C4-2B (cell line): ENCODE results near the gene CCDC34.

ENCODE experiments used
- H3K27ac ChIP-seq: fragments of 450-650 bp; 2 replicates; pipeline ENCODE4 v1.5.1; 2017
- ZFX ChIP-seq: fragments of 450-650 bp; IDR thresholded peaks from 2 replicates; pipeline ENCODE4 v1.6.1; 2017
- TF ChIP-seq, protein P1 (sequence below): fragments of 450-650 bp; conservative IDR thresholded peaks from 2 replicates; pipeline ENCODE4 v1.5.1; 2017; ENCODE audit warnings: mild to moderate bottlenecking

The CCDC34 gene

DNA sequence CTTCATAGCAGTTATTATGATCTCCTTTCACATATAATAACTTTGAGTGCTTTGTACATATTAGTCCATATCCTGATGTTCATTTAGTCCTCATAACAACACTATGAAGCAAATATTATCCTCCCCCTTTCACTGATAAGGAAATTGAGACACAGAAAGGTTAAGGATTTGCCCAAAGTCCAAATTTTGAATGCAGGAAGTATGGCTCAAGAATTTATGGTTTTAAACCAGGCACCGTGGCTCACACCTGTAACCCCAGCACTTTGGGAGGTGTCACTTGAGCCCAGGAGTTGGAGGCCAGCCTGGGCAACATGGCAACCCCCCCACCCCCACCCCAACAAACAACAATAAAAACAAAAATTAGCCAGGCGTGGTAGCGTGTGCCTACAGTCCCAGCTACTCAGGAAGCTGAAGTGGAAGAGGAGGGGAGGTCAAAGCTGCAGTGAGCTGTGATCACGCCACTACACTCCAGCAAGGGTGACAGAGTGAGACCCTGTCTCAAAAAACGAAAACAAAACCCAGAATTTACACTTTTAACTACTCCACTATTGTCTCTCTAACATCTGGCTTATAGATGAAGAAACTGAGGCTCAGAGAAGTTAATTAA, 8.6 kb downstream of the CCDC34 start:
- TF ChIP-seq, protein P1, sequence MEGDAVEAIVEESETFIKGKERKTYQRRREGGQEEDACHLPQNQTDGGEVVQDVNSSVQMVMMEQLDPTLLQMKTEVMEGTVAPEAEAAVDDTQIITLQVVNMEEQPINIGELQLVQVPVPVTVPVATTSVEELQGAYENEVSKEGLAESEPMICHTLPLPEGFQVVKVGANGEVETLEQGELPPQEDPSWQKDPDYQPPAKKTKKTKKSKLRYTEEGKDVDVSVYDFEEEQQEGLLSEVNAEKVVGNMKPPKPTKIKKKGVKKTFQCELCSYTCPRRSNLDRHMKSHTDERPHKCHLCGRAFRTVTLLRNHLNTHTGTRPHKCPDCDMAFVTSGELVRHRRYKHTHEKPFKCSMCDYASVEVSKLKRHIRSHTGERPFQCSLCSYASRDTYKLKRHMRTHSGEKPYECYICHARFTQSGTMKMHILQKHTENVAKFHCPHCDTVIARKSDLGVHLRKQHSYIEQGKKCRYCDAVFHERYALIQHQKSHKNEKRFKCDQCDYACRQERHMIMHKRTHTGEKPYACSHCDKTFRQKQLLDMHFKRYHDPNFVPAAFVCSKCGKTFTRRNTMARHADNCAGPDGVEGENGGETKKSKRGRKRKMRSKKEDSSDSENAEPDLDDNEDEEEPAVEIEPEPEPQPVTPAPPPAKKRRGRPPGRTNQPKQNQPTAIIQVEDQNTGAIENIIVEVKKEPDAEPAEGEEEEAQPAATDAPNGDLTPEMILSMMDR, result no peak
- no peak for TF ChIP-seq ZFX
- H3K27ac ChIP-seq, result no peak overlapping the region

DNA sequence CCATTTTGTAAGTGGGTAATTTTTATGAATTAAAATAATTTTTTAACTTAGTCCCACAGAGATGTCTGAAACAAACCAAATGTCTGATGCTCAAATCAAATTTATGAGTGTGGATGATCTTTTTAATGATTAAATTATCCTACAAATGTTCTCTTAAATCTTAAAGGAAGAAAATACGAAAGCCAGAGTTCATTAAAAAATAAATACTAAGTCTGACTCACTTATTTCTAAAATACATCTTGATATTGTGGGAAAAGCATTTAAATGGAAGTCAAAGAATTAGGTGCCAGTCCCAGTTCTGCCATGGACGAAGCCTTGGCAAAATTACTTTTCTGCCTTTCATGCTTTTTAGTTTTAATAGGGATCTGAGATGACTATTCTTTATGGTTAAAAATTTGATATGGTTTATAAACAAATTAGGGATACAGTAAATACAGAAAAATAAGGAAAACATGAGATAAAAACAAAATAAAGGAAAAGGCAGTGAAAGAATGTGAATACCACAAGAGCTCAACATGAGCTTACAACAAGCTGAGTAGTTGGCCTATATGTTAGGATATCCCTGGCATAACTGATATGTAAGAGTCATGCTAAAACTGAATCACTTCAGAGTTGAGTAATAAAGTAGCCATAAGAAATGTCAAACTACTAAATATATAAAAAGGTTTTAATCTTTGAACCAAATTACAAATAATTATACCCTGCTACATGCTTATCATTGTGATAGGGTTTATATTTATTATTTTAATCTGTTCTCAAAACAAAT, 9.2 kb downstream of the CCDC34 start:
- H3K27ac ChIP-seq, result no peak overlapping the region
- TF ChIP-seq, protein P1, result no peak
- no peak for TF ChIP-seq ZFX

DNA sequence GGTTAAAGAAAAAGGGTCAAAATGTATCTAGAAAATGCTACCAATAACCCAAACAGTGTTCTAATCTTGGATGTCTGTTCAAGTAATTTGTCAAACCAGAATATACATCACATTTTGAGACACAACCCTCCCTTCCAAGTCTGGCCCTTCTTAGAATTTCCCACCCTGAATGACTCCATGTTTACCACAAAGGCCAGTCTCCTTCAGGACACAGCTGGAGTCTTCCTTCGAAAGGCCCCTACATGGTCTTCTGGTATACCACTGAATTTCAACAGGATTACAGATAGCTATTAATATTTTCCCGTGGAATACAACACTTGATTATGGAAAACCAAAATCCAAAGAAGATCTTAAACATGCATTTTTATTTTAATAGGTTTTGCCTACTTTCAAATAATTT, 10.2 kb downstream of the CCDC34 start:
- no peak overlapping the region for H3K27ac ChIP-seq
- TF ChIP-seq ZFX, result no peak
- TF ChIP-seq, protein P1, result no peak

DNA sequence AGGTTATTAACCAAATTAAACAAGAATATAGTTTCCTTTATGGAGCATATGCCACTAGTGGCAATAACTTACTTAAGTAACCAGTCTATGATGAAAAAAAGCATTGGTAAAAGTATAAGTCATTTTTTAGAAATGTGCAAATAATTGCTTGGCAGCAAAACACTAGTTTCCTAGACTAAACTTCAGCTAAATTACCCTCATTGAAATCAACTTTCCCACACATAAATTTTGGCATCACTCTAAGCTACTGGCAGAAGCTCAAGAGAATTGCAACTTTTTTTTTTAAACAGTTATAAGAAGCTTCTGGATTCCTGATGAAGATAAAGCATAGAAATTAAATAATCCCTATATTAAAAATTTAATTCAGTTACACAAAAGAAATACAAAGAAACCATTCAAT, 12.5 kb downstream of the CCDC34 start:
- no peak overlapping the region for H3K27ac ChIP-seq
- TF ChIP-seq, protein P1, result no peak
- TF ChIP-seq ZFX, result no peak

DNA sequence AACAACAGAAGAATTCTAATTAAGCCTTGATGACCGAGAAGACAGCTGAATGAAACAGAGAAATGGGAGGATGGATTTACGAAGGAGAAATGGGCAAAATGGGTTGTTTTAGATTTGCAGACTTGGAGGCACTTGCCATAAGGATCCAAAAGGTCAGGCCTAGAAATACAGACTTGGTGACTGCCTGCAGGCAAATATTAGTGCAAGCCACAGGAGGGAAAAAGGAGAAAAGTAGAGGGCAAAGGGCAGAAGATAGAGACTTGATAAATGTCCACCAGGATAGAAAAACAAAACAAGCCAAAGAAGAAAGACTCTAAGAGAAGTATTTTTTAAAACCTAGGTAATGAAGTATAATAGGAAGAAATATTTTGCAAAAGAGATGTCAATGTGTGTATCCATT, 13.1 kb downstream of the CCDC34 start:
- TF ChIP-seq, protein P1, result no peak
- no peak for TF ChIP-seq ZFX
- no peak overlapping the region for H3K27ac ChIP-seq

DNA sequence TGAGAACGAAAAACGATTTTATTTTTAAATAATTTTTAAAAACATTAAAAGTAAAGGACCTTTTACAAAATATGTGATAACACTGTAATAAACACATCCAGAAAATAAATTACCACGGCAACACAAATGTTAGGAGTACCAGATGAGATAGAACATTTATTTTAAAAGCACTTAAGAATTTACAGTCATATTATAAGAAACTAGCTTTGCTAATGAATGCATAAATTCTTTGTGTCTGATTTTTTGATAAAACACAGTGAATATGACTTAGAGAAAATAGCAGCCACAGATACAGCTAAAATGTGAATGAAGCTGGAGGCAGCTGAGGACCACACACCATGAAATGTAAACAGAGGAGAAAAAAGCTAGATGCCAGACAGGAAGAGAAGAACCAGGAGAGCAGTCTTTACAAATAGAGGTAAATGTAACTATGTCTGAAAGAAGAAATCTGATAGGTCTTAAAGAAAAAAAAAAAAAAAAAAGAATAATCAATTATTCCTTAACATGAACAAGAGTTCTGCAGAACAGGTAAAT, 14.6 kb downstream of the CCDC34 start:
- no peak for TF ChIP-seq ZFX
- TF ChIP-seq, protein P1, result no peak
- no peak overlapping the region for H3K27ac ChIP-seq
